ENCODE data around the gene ANOS1. TPM values are rescaled to one million over a fixed set of nuclear protein-coding genes. Genes with fewer than 3 reads are reported as not detected.
"Not testable (repeated sequence)": the region's sequence is repeated elsewhere in the genome, so short reads cannot be mapped to it uniquely, and the experiment has no call there.

ANOS1 gene
- total and polyA plus RNA-seq, 2 donors (not counting 3 experiments of a cell fraction or from before 2014, with no cell fraction given), result 0.55 to 0.87 TPM

GRCh38 chrX:8500203-8500602, 231.7 kb downstream of the ANOS1 start:
- no peaks in the 10 kb centered on the region for H3K27me3 ChIP-seq (ENCODE audit: control insufficient read depth in 2 of 2, insufficient read depth in 2 of 2, low read length in 2 of 2)
- no peaks in the 10 kb centered on the region for H4K20me1 ChIP-seq (replicated peaks; ENCODE audit: control insufficient read depth, extremely low read depth, insufficient read depth, low read length)
- H2AFZ ChIP-seq (ENCODE audit: low read depth, low read length), result no peak overlapping the region
- H3K9me3 ChIP-seq (replicated peaks; ENCODE audit: control insufficient read depth, insufficient read depth, low read length), result no peaks in the 10 kb centered on the region
- H3K4me1 ChIP-seq (ENCODE audit: control insufficient read depth, extremely low read depth, insufficient read depth, low read length), result no peaks in the 10 kb centered on the region
- dilution Hi-C loops (cut with MboI; ENCODE audit: extremely low pct_ligation_motif_present, low sequenced_read_pairs), result no loop called here
- no peak overlapping the region for H3K27ac ChIP-seq (ENCODE audit: insufficient read depth, low read depth, low read length)
- no TSS peak for BruUV-seq (replicated peaks)
- ChIA-PET POLR2A (no interaction called here), CTCF (no interaction called here)
- no peaks in the 10 kb centered on the region for H3K9me1 ChIP-seq (replicated peaks; ENCODE audit: control insufficient read depth, extremely low read depth, insufficient read depth, low read length)
- FAIRE-seq (no peak), DNase-seq (ENCODE audit: low read depth, low spot score) (no peak)
- H3K4me2 ChIP-seq (ENCODE audit: insufficient read depth, low read length), result no peak overlapping the region
- intact Hi-C loops (cut with micrococcal nuclease), result no loop called here
- no peak overlapping the region for H3K4me3 ChIP-seq (replicated peaks in 1 of 3; ENCODE audit: insufficient read depth in 1 of 3, low read depth in 1 of 3, low read length in 3 of 3)
- no peak for TF ChIP-seq POLR2A (IDR thresholded peaks at IDR 0.05; ENCODE audit: low read depth, low read length)
- no peak for TF ChIP-seq MYC (IDR thresholded peaks at IDR 0.05; ENCODE audit: low read depth, low read length)
- TF ChIP-seq EZH2 (IDR thresholded peaks at IDR 0.05; ENCODE audit: borderline replicate concordance, low read depth, low read length, severe bottlenecking), result no peak
- TF ChIP-seq, protein P1, sequence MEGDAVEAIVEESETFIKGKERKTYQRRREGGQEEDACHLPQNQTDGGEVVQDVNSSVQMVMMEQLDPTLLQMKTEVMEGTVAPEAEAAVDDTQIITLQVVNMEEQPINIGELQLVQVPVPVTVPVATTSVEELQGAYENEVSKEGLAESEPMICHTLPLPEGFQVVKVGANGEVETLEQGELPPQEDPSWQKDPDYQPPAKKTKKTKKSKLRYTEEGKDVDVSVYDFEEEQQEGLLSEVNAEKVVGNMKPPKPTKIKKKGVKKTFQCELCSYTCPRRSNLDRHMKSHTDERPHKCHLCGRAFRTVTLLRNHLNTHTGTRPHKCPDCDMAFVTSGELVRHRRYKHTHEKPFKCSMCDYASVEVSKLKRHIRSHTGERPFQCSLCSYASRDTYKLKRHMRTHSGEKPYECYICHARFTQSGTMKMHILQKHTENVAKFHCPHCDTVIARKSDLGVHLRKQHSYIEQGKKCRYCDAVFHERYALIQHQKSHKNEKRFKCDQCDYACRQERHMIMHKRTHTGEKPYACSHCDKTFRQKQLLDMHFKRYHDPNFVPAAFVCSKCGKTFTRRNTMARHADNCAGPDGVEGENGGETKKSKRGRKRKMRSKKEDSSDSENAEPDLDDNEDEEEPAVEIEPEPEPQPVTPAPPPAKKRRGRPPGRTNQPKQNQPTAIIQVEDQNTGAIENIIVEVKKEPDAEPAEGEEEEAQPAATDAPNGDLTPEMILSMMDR (IDR thresholded peaks at IDR 0.05; ENCODE audit: extremely low read depth in 1 of 2, insufficient read depth in 1 of 2, low read depth in 1 of 2, low read length in 2 of 2), result no peak
- no peak for TF ChIP-seq FOS (IDR thresholded peaks at IDR 0.05; ENCODE audit: borderline replicate concordance, insufficient read depth, low read length)
- no peak for TF ChIP-seq JUN (IDR thresholded peaks at IDR 0.05; ENCODE audit: borderline replicate concordance, insufficient read depth, insufficient read length, low read depth)
- TF ChIP-seq MAX (IDR thresholded peaks at IDR 0.05; ENCODE audit: insufficient read depth, insufficient read length), result no peak
- no peak for TF ChIP-seq GATA2 (IDR thresholded peaks at IDR 0.05; ENCODE audit: insufficient read depth, insufficient read length, low read depth, low read length)
- no peak for TF ChIP-seq POLR2AphosphoS5 (IDR thresholded peaks at IDR 0.05; ENCODE audit: insufficient read depth, low read depth, low read length)
- no peaks in the 10 kb centered on the region for H3K79me2 ChIP-seq (ENCODE audit: control insufficient read depth, insufficient read depth, low read length)
- H3K36me3 ChIP-seq (ENCODE audit: control insufficient read depth in 2 of 2, extremely low read depth in 1 of 2, insufficient read depth in 2 of 2, low read length in 2 of 2), result no peaks in the 10 kb centered on the region
- no peak overlapping the region for H3K9ac ChIP-seq (replicated peaks; ENCODE audit: extremely low read depth, insufficient read depth, low read length)

GRCh38 chrX:8495036-8495435, 236.9 kb downstream of the ANOS1 start:
- H3K4me1 ChIP-seq (ENCODE audit: control insufficient read depth, extremely low read depth, insufficient read depth, low read length); CTCF ChIA-PET; H3K9me1 ChIP-seq (replicated peaks; ENCODE audit: control insufficient read depth, extremely low read depth, insufficient read depth, low read length); dilution Hi-C loops (cut with MboI; ENCODE audit: extremely low pct_ligation_motif_present, low sequenced_read_pairs); POLR2A ChIA-PET; intact Hi-C loops (cut with micrococcal nuclease); H3K36me3 ChIP-seq (ENCODE audit: control insufficient read depth in 2 of 2, extremely low read depth in 1 of 2, insufficient read depth in 2 of 2, low read length in 2 of 2); H3K4me3 ChIP-seq (replicated peaks in 1 of 3; ENCODE audit: insufficient read depth in 1 of 3, low read depth in 1 of 3, low read length in 3 of 3); FAIRE-seq; H3K79me2 ChIP-seq (ENCODE audit: control insufficient read depth, insufficient read depth, low read length); BruUV-seq (replicated peaks); H3K9me3 ChIP-seq (replicated peaks; ENCODE audit: control insufficient read depth, insufficient read depth, low read length); H4K20me1 ChIP-seq (replicated peaks; ENCODE audit: control insufficient read depth, extremely low read depth, insufficient read depth, low read length); H3K4me2 ChIP-seq (ENCODE audit: insufficient read depth, low read length); H3K27me3 ChIP-seq (ENCODE audit: control insufficient read depth in 2 of 2, insufficient read depth in 2 of 2, low read length in 2 of 2); H3K27ac ChIP-seq (ENCODE audit: insufficient read depth, low read depth, low read length); H3K9ac ChIP-seq (replicated peaks; ENCODE audit: extremely low read depth, insufficient read depth, low read length); DNase-seq (ENCODE audit: low read depth, low spot score); H2AFZ ChIP-seq (ENCODE audit: low read depth, low read length): not testable (repeated sequence)

Measured in endothelial cell of umbilical vein (primary cell).